GM12878 (cell line): ENCODE results near the gene TNIP3. TPM values are rescaled to one million over a fixed set of nuclear protein-coding genes. Genes with fewer than 3 reads are reported as not detected.

Source experiments
- ATAC-seq: fragments of 200-7000 bp; cut with Tn5 transposase; 3 replicates; pipeline ENCODE4 v1.9.1; 2020; ENCODE audit warnings: mild to moderate bottlenecking, moderate library complexity
- BruUV-seq: library from RNA; stranded (reverse); fragments of 400-500 nt; replicated peaks from 2 replicates; lab custom pipeline; 2021; lab: Mats Ljungman, UMichigan
- CTCF ChIA-PET: fragments of 300-600 bp; sonication (Branson Sonifier 250); formaldehyde crosslinking; extraction: SDS; loops from one replicate; lab custom pipeline; 2021; ENCODE audit warnings: inconsistent platforms; lab: Yijun Ruan, JAX
- POLR2A ChIA-PET: fragments of 350-600 bp; formaldehyde crosslinking; extraction: SDS; loops from one replicate; lab custom pipeline; 2021; ENCODE audit warnings: inconsistent platforms; lab: Charles Lee
- RAD21 ChIA-PET: fragments of 300-600 bp; sonication (Branson Sonifier 250); formaldehyde crosslinking; loops from one replicate; lab custom pipeline; 2023; ENCODE audit warnings: antibody characterized with exemption; ENCODE audit not compliant: unreplicated experiment; lab: Charles Lee
- SMC1A ChIA-PET: fragments of 300-600 bp; sonication (Branson Sonifier 250); formaldehyde crosslinking; loops from one replicate; lab custom pipeline; 2023; ENCODE audit not compliant: unreplicated experiment, uncharacterized antibody; lab: Charles Lee
- DNase-seq: peaks from one replicate; pipeline ENCODE4 v3.0.0-alpha.2; 2011; ENCODE audit warnings: low read depth, low spot score
- FAIRE-seq: peaks from 3 replicates; lab custom pipeline; 2011; peaks lifted over from hg19 to GRCh38; lab: Jason Lieb, UNC
- H2AFZ ChIP-seq: 2 replicates; pipeline ENCODE4 v1.6.0; 2011; ENCODE audit warnings: low read depth, low read length, control low read depth; ENCODE audit not compliant: control insufficient read depth
- H3K27ac ChIP-seq: 2 replicates; pipeline ENCODE4 v1.5.1; 2011; ENCODE audit warnings: control low read depth; ENCODE audit not compliant: control insufficient read depth, insufficient read depth
- H3K27me3 ChIP-seq, 2 experiments: replicated peaks in 1 of 2; 2 replicates each; pipeline versions ENCODE4 v1.6.0 to v1.6.1; 2011; ENCODE audit warnings: low read length in 1 of 2; ENCODE audit not compliant: control insufficient read depth in 2 of 2, insufficient read depth in 2 of 2
- H3K36me3 ChIP-seq, 2 experiments: 2 replicates each; pipeline ENCODE4 v1.5.1; 2011; ENCODE audit warnings: low read length in 1 of 2; ENCODE audit not compliant: control insufficient read depth in 2 of 2, insufficient read depth in 2 of 2
- H3K4me1 ChIP-seq: 2 replicates; pipeline ENCODE4 v1.6.1; 2011; ENCODE audit warnings: mild to moderate bottlenecking, low read length, moderate library complexity, mixed read lengths; ENCODE audit not compliant: control insufficient read depth, insufficient read depth
- H3K4me2 ChIP-seq: 2 replicates; pipeline ENCODE4 v1.6.0; 2011; ENCODE audit warnings: control low read depth; ENCODE audit not compliant: control insufficient read depth, insufficient read depth
- H3K4me3 ChIP-seq: fragments of 200-600 bp; sonication (generic); 2 replicates; pipeline ENCODE4 v1.5.1; 2016
- H3K79me2 ChIP-seq: 2 replicates; pipeline ENCODE4 v1.6.0; 2011; ENCODE audit warnings: low read length; ENCODE audit not compliant: control insufficient read depth, insufficient read depth
- H3K9ac ChIP-seq: 2 replicates; pipeline ENCODE4 v1.8.0; 2011; ENCODE audit warnings: low read length, control low read depth, mixed read lengths; ENCODE audit not compliant: control insufficient read depth, insufficient read depth
- H3K9me3 ChIP-seq: replicated peaks from 3 replicates; pipeline ENCODE4 v1.5.1; 2011; ENCODE audit warnings: mild to moderate bottlenecking, low read length; ENCODE audit not compliant: control insufficient read depth, insufficient read depth
- H4K20me1 ChIP-seq: 2 replicates; pipeline ENCODE4 v1.6.0; 2011; ENCODE audit not compliant: control insufficient read depth, insufficient read depth
- ASH2L ChIP-seq: fragments of 300-600, 200-600 bp; sonication (generic); IDR thresholded peaks from 2 replicates; pipeline ENCODE4 v1.6.1; 2017; ENCODE audit warnings: low read depth, mild to moderate bottlenecking, borderline replicate concordance
- BCL3 ChIP-seq: IDR thresholded peaks from 2 replicates; pipeline ENCODE4 v1.6.1; 2011; ENCODE audit warnings: borderline replicate concordance, low read depth, mild to moderate bottlenecking, moderate library complexity, low read length; ENCODE audit not compliant: insufficient read depth, poor library complexity, severe bottlenecking
- CBFB ChIP-seq: IDR thresholded peaks from 2 replicates; pipeline ENCODE4 v1.6.1; 2016; ENCODE audit warnings: antibody characterized with exemption, low read depth
- CHD2 ChIP-seq: IDR thresholded peaks from 2 replicates; pipeline ENCODE4 v1.6.1; 2011; ENCODE audit warnings: low read depth, low read length, improper control_type of control experiment, borderline replicate concordance
- CHD4 ChIP-seq: fragments of 200-600 bp; sonication (generic); IDR thresholded peaks from 2 replicates; pipeline ENCODE4 v1.6.1; 2016; ENCODE audit warnings: mild to moderate bottlenecking
- IKZF2 ChIP-seq, 2 experiments: fragments of 450-650 bp; IDR thresholded peaks; 2 replicates each; pipeline ENCODE4 v1.6.1; 2017; ENCODE audit warnings: mild to moderate bottlenecking in 2 of 2, moderate library complexity in 2 of 2
- KLF5 ChIP-seq: fragments of 450-650 bp; IDR thresholded peaks from 2 replicates; pipeline ENCODE4 v1.6.1; 2014; ENCODE audit warnings: mild to moderate bottlenecking; ENCODE audit not compliant: partially characterized antibody
- LARP7 ChIP-seq: fragments of 450-650 bp; IDR thresholded peaks from 2 replicates; pipeline ENCODE4 v1.6.1; 2017; ENCODE audit warnings: mild to moderate bottlenecking
- NFIC ChIP-seq: IDR thresholded peaks from 2 replicates; pipeline ENCODE4 v1.6.1; 2012; ENCODE audit warnings: low read depth, mild to moderate bottlenecking, inconsistent platforms, low read length, moderate library complexity
- PRDM15 ChIP-seq: fragments of 450-650 bp; formaldehyde crosslinking; IDR thresholded peaks from 2 replicates; pipeline ENCODE4 v1.4.0; 2020; ENCODE audit warnings: mild to moderate bottlenecking, moderate library complexity
- RAD21 ChIP-seq: IDR thresholded peaks from 2 replicates; pipeline ENCODE4 v1.6.1; 2011; ENCODE audit warnings: mild to moderate bottlenecking, low read depth, low read length, moderate library complexity; ENCODE audit not compliant: insufficient read depth
- SMAD5 ChIP-seq: IDR thresholded peaks from 2 replicates; pipeline ENCODE4 v1.6.1; 2016; ENCODE audit warnings: antibody characterized with exemption, low read depth
- SUPT20H ChIP-seq: IDR thresholded peaks from 2 replicates; pipeline ENCODE4 v1.6.1; 2011; ENCODE audit warnings: low read depth, mild to moderate bottlenecking, low read length, moderate library complexity, borderline replicate concordance; ENCODE audit not compliant: control insufficient read depth
- TCF7 ChIP-seq: IDR thresholded peaks from 2 replicates; pipeline ENCODE4 v1.6.1; 2014; ENCODE audit warnings: antibody characterized with exemption, borderline replicate concordance
- ZBED1 ChIP-seq: IDR thresholded peaks from 2 replicates; pipeline ENCODE4 v1.6.1; 2016; ENCODE audit warnings: borderline replicate concordance
- ZNF592 ChIP-seq: fragments of 450-650 bp; IDR thresholded peaks from 2 replicates; pipeline ENCODE4 v1.6.1; 2017; ENCODE audit warnings: mild to moderate bottlenecking, moderate library complexity
- in situ Hi-C: fragments of 300-500 bp; cut with MboI; formaldehyde crosslinking; loops from 9 replicates; pipeline ENCODE4 v1.14.3; 2018; ENCODE audit warnings: mixed read lengths
- intact Hi-C: fragments of 100-400 bp; cut with micrococcal nuclease; formaldehyde crosslinking; loops from one replicate; pipeline ENCODE4 v1.14.2; 2022; ENCODE audit not compliant: unreplicated experiment
- polyA plus RNA-seq, 11 experiments: library from polyadenylated mRNA; depleted of rRNA in 4 of 11; unstranded in 6 of 11; stranded (reverse) in 5 of 11; fragments of >200 nt; fragmentation: Nextera tagmentation in 4 of 11; fragmentation: Illumina TruSeq in 1 of 11; extraction: Ambion mirVana in 4 of 11; extraction: Trizol in 1 of 11; gene quantifications; 1 replicate in 1 of 11; 2 replicates in 10 of 11; pipeline versions ENCODE4 v1.2.1 to v1.2.3, GENCODE V29; 2011 to 2016; ENCODE audit warnings: inconsistent platforms in 2 of 11, missing spikeins in 2 of 11, low read depth in 1 of 11
- total RNA-seq, 4 experiments: library from RNA; depleted of rRNA in 3 of 4; stranded (reverse); fragments of >200 nt in 3 of 4; fragmentation: Illumina TruSeq in 1 of 4; extraction: Trizol in 1 of 4; gene quantifications; 2 replicates each; pipeline versions ENCODE4 v1.2.1 to v1.2.3, GENCODE V29; 2013 to 2021

The TNIP3 gene
- total and polyA plus RNA-seq, 10 of the 15 experiments (the other 5 are each of a cell fraction or from before 2014, with no cell fraction given) = 0.21 to 1.4 (median 0.67) TPM

DNA sequence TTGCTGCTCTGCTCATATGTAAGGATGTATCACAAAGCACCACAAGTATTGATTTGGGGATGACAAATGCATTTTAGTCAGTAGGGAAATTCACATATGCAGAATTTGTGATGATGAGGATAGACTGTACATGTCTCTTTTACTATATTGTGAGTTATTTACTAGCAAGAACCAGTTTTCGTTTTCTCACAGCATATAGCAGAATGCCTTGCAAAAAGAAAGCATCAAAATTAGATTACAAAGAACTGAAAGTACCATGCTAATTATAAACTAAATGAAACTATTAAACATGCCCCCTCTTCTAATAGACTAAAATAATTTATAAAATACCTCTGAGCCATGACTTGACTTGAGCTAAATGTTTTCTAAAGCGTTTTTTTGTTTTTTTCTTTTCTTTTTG, 20.1 kb downstream of the TNIP3 start (continued):
- no peak for TF ChIP-seq ZNF592
- no peak for TF ChIP-seq BCL3
- TF ChIP-seq SMAD5 = no peak
- TF ChIP-seq NFIC = no peak
- no peak for TF ChIP-seq ASH2L
- no peak for TF ChIP-seq SUPT20H
- TF ChIP-seq ZBED1 = no peak

DNA sequence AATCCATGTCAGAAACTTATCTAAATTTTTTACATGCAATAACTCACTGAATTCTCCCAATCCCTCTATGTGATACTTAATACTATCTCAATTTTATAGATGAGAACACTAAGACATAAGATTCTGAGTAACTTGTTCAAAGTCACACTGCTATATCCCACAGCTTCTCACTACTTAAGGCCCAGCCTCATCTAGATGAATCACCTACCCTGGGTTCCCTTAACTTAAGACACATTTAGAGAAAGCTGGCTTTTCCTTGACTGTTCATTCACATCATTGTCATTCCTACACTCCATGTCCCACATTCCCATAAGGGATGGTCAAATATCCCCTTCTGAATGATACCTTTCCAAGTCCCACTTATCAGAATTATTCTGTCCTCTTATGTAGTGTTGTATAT, 21.0 kb downstream of the TNIP3 start:
- no peaks in the 10 kb centered on the region for H3K27me3 ChIP-seq
- DNase-seq (no peak), FAIRE-seq (no peak), ATAC-seq (no peak)
- no peak overlapping the region for H3K9ac ChIP-seq
- H3K4me1 ChIP-seq = peaks cover 21% of the 10 kb centered on the region
- POLR2A ChIA-PET = no interaction called here
- H3K36me3 ChIP-seq = no peaks in the 10 kb centered on the region
- H4K20me1 ChIP-seq = no peaks in the 10 kb centered on the region
- no peaks in the 10 kb centered on the region for H3K9me3 ChIP-seq
- no peak overlapping the region for H3K4me2 ChIP-seq
- no peak overlapping the region for H3K4me3 ChIP-seq
- H2AFZ ChIP-seq = no peak overlapping the region
- RAD21 ChIA-PET = no interaction called here
- in situ Hi-C loops = no loop called here
- BruUV-seq = no TSS peak
- CTCF ChIA-PET = no interaction called here
- H3K27ac ChIP-seq = no peak overlapping the region
- intact Hi-C loops = no loop called here
- no peaks in the 10 kb centered on the region for H3K79me2 ChIP-seq
- SMC1A ChIA-PET = interaction anchor here (1.4 kb wide), 1 partner anchor 9 kb away, joined by 6 read pairs; no protein-coding TSS in a partner anchor
- TF ChIP-seq KLF5 (no peak), CBFB (no peak), RAD21 (no peak), CHD4 (no peak), LARP7 (no peak), TCF7 (no peak), PRDM15 (CRISPR knock-in tag) (no peak), CHD2 (no peak), IKZF2 (IDR thresholded peaks at IDR 0.05) (no peak)
